Endothelial cell (in vitro differentiated cells): ENCODE measurements around the gene GMCL1. TPM values are rescaled to one million over a fixed set of nuclear protein-coding genes. Genes with fewer than 3 reads are reported as not detected.
"Not testable (repeated sequence)": the region's sequence is repeated elsewhere in the genome, so short reads cannot be mapped to it uniquely, and the experiment has no call there.

Experiments
- DNase-seq: peaks from one replicate; pipeline ENCODE4 v3.0.0; 2021; ENCODE audit warnings: low spot score
- H3K27ac Mint-ChIP-seq: one replicate; pipeline ENCODE4 v1.8.0; 2021; ENCODE audit warnings: mixed read lengths, inconsistent platforms; ENCODE audit not compliant: unreplicated experiment
- H3K27me3 Mint-ChIP-seq: one replicate; pipeline ENCODE4 v1.8.0; 2021; ENCODE audit warnings: mild to moderate bottlenecking, moderate library complexity, mixed read lengths, inconsistent platforms; ENCODE audit not compliant: unreplicated experiment
- H3K36me3 Mint-ChIP-seq: one replicate; pipeline ENCODE4 v1.8.0; 2021; ENCODE audit warnings: mild to moderate bottlenecking, low read depth, mixed read lengths, inconsistent platforms; ENCODE audit not compliant: unreplicated experiment
- H3K4me1 Mint-ChIP-seq: one replicate; pipeline ENCODE4 v1.8.0; 2021; ENCODE audit warnings: mild to moderate bottlenecking, mixed read lengths, inconsistent platforms; ENCODE audit not compliant: unreplicated experiment
- H3K4me3 Mint-ChIP-seq: one replicate; pipeline ENCODE4 v1.8.0; 2021; ENCODE audit warnings: mild to moderate bottlenecking, mixed read lengths, inconsistent platforms; ENCODE audit not compliant: unreplicated experiment
- H3K9me3 Mint-ChIP-seq: one replicate; pipeline ENCODE4 v1.8.0; 2021; ENCODE audit warnings: mixed read lengths, inconsistent platforms; ENCODE audit not compliant: unreplicated experiment
- CTCF ChIP-seq: fragments of 200-600 bp; sonication (generic); IDR thresholded peaks from one replicate; pipeline ENCODE4 v1.5.0; 2021; ENCODE audit warnings: antibody characterized with exemption; ENCODE audit not compliant: unreplicated experiment
- total RNA-seq: library from RNA; stranded (reverse); fragmentation: NEBNext Ultra II Directional; extraction: Animal tissue kit (Norgen Biotek cat#: 25700); gene quantifications from one replicate; pipeline ENCODE4 v1.2.1, GENCODE V29; 2021; ENCODE audit not compliant: unreplicated experiment

The GMCL1 gene
- total RNA-seq, 1 donor from 2014 or later = 8.6 TPM

GRCh38 chr2:69798290-69798908 lies 31.1 kb upstream of the GMCL1 start:
- H3K27ac Mint-ChIP-seq = peak overlapping the region; percentile 68
- no peak for DNase-seq
- H3K4me3 Mint-ChIP-seq = peak overlapping the region; percentile 57
- peaks cover 14% of the 10 kb centered on the region for H3K36me3 Mint-ChIP-seq
- peaks cover 26% of the 10 kb centered on the region for H3K4me1 Mint-ChIP-seq
- H3K27me3 Mint-ChIP-seq = no peaks in the 10 kb centered on the region
- no peak for TF ChIP-seq CTCF
- H3K9me3 Mint-ChIP-seq = no peaks in the 10 kb centered on the region

GRCh38 chr2:69798909-69799526 lies 30.4 kb upstream of the GMCL1 start:
- TF ChIP-seq CTCF = no peak
- Mint-ChIP-seq H3K27me3 (no peaks in the 10 kb centered on the region), H3K4me3 (peak overlapping the region; percentile 57), H3K9me3 (no peaks in the 10 kb centered on the region), H3K27ac (peak overlapping the region; percentile 82), H3K4me1 (peaks cover 29% of the 10 kb centered on the region), H3K36me3 (peaks cover 14% of the 10 kb centered on the region)
- no peak for DNase-seq

DNA sequence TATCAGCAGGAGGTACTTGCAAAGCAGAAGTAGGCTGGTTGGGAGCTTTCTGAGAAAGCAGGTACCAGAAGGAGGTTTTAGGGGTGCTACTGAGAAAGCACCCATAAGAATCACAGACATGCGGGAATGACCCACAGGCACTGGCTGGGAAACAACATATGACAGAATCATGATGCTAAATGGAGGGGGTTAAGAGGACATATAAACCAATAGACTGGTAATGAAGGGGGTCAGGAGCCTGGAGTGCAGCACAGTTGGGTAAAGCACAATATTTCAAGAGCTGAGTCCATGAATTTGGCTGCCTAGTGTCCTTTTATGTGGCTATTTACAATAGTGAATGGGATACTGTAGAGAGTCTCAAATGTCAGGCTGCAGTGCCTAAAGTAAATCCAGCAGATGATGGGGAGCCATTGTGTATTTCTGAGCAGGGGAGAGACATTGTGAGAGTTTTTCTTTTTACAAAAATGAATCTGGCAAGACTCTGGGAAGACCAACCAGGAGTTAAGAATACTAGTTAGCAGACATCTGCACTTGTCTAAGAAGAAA lies 27.6 kb upstream of the GMCL1 start:
- no peak for TF ChIP-seq CTCF
- H3K27me3 Mint-ChIP-seq = no peaks in the 10 kb centered on the region
- H3K4me3 Mint-ChIP-seq = no peak overlapping the region
- no peaks in the 10 kb centered on the region for H3K9me3 Mint-ChIP-seq
- no peak overlapping the region for H3K27ac Mint-ChIP-seq
- H3K4me1 Mint-ChIP-seq = peaks cover 29% of the 10 kb centered on the region
- no peak for DNase-seq
- peaks cover 22% of the 10 kb centered on the region for H3K36me3 Mint-ChIP-seq

GRCh38 chr2:69802781-69803367 lies 26.6 kb upstream of the GMCL1 start:
- not testable (repeated sequence) for H3K9me3 Mint-ChIP-seq, H3K27me3 Mint-ChIP-seq, H3K4me3 Mint-ChIP-seq, DNase-seq
- peaks cover 29% of the 10 kb centered on the region for H3K4me1 Mint-ChIP-seq
- peaks cover 19% of the 10 kb centered on the region for H3K36me3 Mint-ChIP-seq
- peak overlapping the region; percentile 10 for H3K27ac Mint-ChIP-seq

- H3K4me3 Mint-ChIP-seq = peak overlapping the region; percentile 33
- H3K4me1 Mint-ChIP-seq = peaks cover 18% of the 10 kb centered on the region
- no peaks in the 10 kb centered on the region for H3K9me3 Mint-ChIP-seq
- DNase-seq = no peak
- H3K36me3 Mint-ChIP-seq = peaks cover 22% of the 10 kb centered on the region
- TF ChIP-seq CTCF = no peak
- no peaks in the 10 kb centered on the region for H3K27me3 Mint-ChIP-seq
- H3K27ac Mint-ChIP-seq = peak overlapping the region; percentile 65
These were observed 25.0 kb upstream of the GMCL1 start for GRCh38 chr2:69804416-69804815.
